HG03442 (cell line): ENCODE measurements around the gene NLGN1.

Experiments
- ATAC-seq: cut with Tn5 transposase; IDR thresholded peaks from one replicate; pipeline ENCODE4 v1.9.1; 2021; ENCODE audit warnings: mild to moderate bottlenecking, moderate library complexity; ENCODE audit not compliant: unreplicated experiment

NLGN1 gene

DNA sequence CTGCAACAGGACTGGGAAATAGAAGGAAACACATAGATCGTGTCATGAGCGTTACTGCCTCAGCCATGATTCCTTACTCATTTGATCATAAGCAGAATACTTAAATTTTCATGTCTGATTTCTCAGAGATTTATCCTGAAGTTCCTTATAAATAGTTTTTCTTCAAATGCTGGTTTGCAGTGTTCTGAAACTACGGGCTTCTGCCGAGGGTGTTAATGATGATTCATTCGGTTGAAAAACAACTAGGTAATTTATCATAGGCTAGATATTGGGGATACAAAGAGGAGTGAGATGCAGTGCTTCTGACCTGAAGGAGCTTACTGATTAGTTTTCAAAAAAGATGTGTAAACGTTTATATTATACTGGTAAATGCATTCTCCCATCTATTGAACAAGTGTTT lies 428.9 kb downstream of the NLGN1 start:
- no peak for ATAC-seq

DNA sequence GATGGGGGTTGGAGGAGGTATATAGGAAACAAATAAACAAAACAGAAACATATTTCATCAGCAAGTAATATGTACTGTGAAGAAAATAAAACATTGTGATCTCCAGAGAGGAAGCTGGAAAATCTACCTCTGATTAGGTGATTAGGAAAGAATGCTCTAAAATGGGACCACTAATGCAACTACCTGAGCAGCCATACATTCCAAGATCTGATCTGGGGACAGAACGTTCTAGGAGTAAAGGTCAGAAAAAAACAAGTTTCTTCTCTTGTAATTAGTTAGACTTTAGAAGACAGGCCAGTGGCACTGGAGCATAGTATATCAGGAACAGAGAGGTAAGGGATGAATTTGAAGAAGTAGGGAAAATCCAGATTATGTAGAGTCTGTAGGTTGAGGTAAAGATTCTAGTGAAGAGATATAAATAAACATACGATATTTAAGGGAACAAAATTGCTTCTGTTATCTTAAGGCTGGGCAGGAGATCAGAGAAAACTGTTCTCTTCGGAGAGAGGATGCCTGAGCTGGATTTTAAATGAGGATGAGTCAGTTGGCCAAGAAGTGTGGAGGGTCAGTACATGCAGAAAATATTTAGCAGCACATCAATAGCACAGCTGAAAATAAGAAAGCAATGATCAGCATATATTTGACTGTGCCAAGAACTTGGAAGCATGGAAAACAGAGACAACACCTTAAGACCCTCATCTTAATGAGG lies 429.5 kb downstream of the NLGN1 start:
- ATAC-seq, result no peak

GRCh38 chr3:173838644-173839043 lies 441.1 kb downstream of the NLGN1 start:
- no peak for ATAC-seq

- ATAC-seq, result no peak
Observed at GRCh38 chr3:173839859-173840258, 442.3 kb downstream of the NLGN1 start.

- no peak for ATAC-seq
Observed at GRCh38 chr3:173841334-173841733, 443.8 kb downstream of the NLGN1 start.

DNA sequence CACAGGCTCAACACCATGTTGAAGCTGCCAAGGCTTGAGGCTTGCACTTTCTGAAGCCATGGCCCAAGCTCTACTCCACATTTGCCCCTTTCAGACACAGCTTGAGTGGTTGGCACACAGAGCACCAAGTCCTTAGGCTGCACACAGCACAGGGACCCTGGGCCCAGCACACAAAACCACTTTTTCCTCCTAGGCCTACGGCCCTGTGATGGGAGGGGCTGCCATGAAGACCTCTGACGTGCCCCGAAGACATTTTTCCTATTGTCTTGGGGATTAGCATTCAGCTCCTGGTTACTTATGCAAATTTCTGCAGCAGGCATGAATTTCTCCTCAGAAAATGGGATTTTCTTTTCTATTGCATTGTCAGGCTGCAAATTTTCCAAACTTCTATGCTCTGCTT lies 445.5 kb downstream of the NLGN1 start:
- ATAC-seq, result no peak

DNA sequence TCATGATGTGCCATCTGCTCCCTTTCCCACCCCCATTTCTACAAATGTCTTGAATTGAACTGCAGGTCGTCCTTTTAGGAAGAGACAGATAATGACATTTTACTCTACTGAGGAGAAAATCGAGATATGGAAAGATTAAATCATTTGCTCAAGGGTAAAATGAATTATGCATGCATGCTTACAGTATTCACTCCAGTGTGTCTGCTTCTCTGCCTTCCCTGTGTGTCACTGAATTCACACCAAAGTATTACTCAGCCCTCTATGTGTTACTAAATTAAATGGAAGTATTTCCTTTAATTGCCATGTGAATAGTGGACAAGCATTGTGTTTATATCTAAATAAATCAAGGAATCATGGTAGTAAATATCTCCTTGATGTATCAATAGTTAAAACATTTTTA lies 449.0 kb downstream of the NLGN1 start:
- ATAC-seq, result no peak

- ATAC-seq, result no peak
Observed at GRCh38 chr3:173849489-173849888, 451.9 kb downstream of the NLGN1 start.

GRCh38 chr3:173857154-173857553 lies 459.6 kb downstream of the NLGN1 start:
- ATAC-seq, result no peak

DNA sequence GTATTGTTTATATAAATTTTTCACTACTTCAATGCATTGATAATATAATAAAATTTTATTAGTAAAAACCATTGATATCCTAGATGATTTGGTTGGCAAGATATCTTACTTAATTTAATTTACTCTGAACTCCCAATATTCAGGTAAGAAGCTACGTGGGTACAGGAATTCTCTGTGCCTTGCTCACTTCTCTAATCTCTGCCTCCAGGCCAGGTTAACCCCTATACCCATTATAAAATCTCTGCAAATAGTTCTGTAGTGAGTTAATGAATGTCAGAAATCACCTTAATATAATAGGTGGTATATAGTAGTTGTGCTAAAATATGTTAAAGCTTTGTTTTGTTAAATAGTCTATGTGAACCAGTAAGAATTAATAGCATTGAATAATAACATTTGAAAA lies 465.2 kb downstream of the NLGN1 start:
- no peak for ATAC-seq

GRCh38 chr3:173863551-173863950 lies 466.0 kb downstream of the NLGN1 start:
- no peak for ATAC-seq

DNA sequence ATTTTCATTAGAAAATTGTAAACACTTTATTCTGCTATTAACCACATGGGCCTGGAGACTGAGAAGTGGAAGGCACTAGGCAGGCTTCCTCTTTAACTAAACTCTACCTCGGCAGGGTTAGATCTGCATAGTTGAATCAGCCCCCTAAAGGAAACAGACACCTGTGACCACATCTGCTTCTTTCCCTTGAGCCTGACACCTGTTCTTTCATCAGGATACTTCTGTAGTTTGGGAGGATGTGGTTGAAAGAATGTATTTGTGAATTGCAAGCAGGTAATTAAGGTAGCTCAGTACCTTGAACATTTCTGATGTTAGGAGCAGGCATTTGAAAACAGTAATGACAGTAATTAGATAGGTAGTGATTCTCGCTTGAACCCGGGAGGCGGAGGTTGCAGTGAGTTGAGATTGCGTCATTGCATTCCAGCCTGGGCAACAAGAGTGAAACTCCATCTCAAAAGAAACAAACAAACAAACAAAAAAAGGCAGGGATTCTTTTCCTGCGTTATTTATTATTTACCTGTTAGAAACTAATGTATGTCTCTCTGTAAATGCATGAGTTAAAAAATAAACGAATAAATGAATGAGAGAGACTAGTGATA lies 468.5 kb downstream of the NLGN1 start:
- no peak for ATAC-seq

- ATAC-seq, result no peak
Observed at GRCh38 chr3:173869766-173870165, 472.2 kb downstream of the NLGN1 start.

DNA sequence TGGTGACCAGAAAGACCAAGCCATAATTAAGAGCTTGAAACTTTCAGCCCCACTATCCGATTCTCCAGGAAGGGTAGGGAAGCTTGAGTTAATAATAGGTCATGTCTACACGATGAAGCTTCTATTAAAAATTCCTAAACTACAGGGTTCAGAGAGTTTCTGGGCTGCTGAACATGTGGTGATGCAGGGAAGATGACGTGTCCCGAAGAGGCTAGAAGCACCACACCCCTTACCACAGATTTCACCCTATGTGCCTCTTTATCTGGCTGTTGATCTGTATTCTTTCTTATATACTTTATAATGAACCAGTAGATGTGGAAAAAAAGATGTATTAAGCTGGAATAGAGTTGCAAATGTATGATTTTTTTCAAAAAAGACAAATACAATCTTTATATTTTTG lies 473.4 kb downstream of the NLGN1 start:
- no peak for ATAC-seq

DNA sequence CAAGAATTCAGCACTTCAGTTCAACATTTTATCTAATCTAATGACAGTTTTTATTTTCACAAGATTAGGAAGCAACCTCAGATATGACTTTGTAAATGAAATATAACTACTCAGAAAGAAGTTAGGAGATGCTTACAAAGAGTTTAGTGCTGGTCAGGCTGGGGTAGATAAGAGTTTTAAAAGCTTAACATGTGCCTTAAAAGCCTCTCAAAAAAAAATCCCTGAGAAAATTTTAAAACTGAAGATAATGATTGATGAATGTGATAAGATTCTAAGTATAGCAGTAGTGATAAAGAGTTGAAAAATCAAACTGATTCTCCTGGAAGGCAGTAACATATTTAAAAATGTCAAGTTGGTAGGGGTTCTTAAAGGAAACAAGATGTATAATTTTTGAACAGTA lies 478.2 kb downstream of the NLGN1 start:
- ATAC-seq, result no peak

DNA sequence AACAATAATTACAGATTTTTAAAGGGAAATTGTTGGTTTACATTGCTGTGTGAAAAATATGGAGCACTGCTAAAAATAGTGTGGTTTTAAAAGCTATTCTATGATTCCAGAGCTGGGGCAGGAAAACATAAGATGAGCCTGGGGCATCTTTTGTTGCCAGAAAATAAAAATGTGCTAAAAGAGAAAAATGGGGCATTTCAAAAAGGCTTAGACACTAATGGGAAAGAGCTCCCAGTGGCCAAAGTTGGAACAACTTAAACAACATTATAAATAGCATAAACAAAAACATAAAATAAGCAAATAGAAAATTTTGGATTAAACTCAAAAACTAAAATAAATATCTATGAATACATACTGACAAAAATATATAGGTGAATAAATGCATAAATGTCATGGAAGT lies 478.9 kb downstream of the NLGN1 start:
- no peak for ATAC-seq

- no peak for ATAC-seq
Observed at GRCh38 chr3:173887888-173888287, 490.3 kb downstream of the NLGN1 start.

- no peak for ATAC-seq
Observed at GRCh38 chr3:173889596-173889995, 492.1 kb downstream of the NLGN1 start.

- no peak for ATAC-seq
Observed at GRCh38 chr3:173890091-173890490, 492.5 kb downstream of the NLGN1 start.

DNA sequence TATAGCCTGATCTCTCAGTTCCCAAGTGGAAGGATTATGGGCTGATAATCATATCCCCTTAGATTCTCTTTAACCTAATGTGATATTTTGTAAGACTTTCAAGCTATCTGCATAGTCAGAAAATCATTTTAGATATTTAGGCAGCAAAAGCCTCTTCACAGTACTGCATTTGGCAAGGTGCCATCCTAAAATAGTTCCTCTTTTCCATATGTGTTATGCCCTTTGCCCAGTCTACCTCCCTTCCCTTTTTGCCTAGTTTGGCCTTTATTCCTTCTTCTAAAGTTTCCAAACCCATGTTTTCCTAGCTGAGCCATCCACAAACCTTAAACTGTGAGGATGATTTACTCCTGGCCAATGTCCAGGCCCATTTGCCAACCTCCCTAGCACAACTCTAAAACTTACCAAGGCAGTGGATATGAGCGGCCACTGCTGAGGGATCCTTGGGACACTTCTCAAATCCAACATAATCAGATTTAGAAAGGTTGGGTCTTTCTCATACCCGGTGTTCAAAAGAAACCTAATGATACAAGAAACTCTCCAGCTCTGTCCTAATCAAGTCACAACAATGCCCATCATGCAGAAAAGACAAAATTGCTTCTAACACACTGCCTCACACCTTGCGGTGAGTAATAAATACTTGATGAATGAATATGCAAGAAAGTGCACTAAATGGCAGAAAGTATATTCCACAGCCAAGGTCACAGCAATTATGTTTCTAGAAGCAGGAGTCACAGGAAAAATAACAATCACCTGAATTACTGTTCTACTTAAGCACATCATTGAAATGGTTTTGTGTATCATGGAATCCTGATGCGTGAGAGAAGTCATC lies 493.9 kb downstream of the NLGN1 start:
- ATAC-seq, result no peak

DNA sequence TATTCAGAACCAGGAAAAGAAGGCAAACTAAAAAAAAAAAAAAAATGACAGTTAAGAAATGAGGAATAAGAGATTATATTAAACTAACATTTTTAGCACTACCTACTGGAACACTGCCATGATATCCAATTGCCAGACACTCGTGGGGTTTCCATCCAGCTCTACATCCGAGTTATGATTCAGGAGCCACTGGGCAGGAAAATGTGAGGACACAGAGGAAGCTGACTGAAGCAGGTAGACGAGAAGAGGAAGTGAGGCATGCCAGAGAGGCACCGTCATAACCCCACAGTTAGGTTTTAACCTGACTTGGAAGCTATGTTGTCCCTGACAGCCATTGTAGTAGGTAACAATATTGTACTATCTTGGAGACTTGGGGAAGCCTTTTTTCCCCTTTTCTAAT lies 495.0 kb downstream of the NLGN1 start:
- ATAC-seq, result no peak

DNA sequence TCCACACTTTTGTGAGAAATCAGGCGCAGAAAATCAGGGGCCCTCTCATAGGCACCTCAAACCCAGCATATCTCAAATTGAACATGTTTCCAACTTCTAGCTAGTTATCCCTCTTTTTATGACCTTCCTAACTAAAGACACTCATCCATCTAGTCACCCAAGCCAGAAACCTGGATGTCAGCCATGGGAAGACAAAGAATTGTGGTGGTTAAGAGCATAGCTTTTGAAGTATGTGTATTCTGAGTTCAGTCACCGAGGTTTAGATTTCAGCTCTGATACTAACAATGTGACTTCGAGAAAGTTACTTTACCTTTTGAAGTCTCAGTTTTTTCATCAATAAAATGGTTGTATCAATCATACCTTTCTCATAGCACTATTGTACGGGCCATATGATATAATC lies 495.5 kb downstream of the NLGN1 start:
- ATAC-seq, result no peak
